GM15510 (cell line): Measurements from ENCODE around the gene STMN3.

Experiments
- POLR2A ChIP-seq: IDR thresholded peaks from 3 replicates; pipeline ENCODE4 v1.6.1; 2011; ENCODE audit warnings: borderline replicate concordance; ENCODE audit not compliant: insufficient read length; ENCODE audit errors: extremely low read depth

Gene STMN3

GRCh38 chr20:63655249-63655648 lies 2.0 kb upstream of the STMN3 start:
- TF ChIP-seq POLR2A, result no peak

GRCh38 chr20:63653974-63654668 lies 897 bp upstream of the STMN3 start:
- TF ChIP-seq POLR2A, result no peak

GRCh38 chr20:63652192-63652980 lies 838 bp downstream of the STMN3 start:
- no peak for TF ChIP-seq POLR2A

- TF ChIP-seq POLR2A, result no peak
Observed at GRCh38 chr20:63651942-63652191, 1.4 kb downstream of the STMN3 start.

- no peak for TF ChIP-seq POLR2A
Observed at GRCh38 chr20:63648895-63649589, 4.2 kb downstream of the STMN3 start.

GRCh38 chr20:63648190-63648589 lies 5.0 kb downstream of the STMN3 start:
- no peak for TF ChIP-seq POLR2A

GRCh38 chr20:63645218-63645617 lies 8.0 kb downstream of the STMN3 start:
- TF ChIP-seq POLR2A, result no peak

- TF ChIP-seq POLR2A, result no peak
Observed at GRCh38 chr20:63643946-63644345, 9.3 kb downstream of the STMN3 start.

GRCh38 chr20:63643499-63643898 lies 9.7 kb downstream of the STMN3 start:
- no peak for TF ChIP-seq POLR2A

- no peak for TF ChIP-seq POLR2A
Observed at GRCh38 chr20:63642527-63643247, 10.5 kb downstream of the STMN3 start.

GRCh38 chr20:63641792-63642523 lies 11.3 kb downstream of the STMN3 start:
- TF ChIP-seq POLR2A, result peak; percentile 12

GRCh38 chr20:63641146-63641791 lies 12.0 kb downstream of the STMN3 start:
- TF ChIP-seq POLR2A, result no peak

GRCh38 chr20:63640086-63640485 lies 13.1 kb downstream of the STMN3 start:
- no peak for TF ChIP-seq POLR2A
